Fibroblast of peridontal ligament (primary cell): ENCODE measurements around the gene MBD4.
"Not testable (repeated sequence)": the region's sequence is repeated elsewhere in the genome, so short reads cannot be mapped to it uniquely, and the experiment has no call there.

ENCODE experiments used
- DNase-seq: peaks from one replicate; pipeline ENCODE4 v3.0.0-alpha.2; 2010; ENCODE audit errors: extremely low read depth

MBD4 gene

GRCh38 chr3:129409541-129409940 is 30.2 kb downstream of the MBD4 start:
- DNase-seq: no peak

- no peak for DNase-seq
Measured at GRCh38 chr3:129404610-129405009, 35.1 kb downstream of the MBD4 start.

- DNase-seq: no peak
Measured at GRCh38 chr3:129404130-129404529, 35.6 kb downstream of the MBD4 start.

GRCh38 chr3:129403450-129403849 is 36.3 kb downstream of the MBD4 start:
- DNase-seq: no peak

GRCh38 chr3:129402616-129403015 is 37.1 kb downstream of the MBD4 start:
- no peak for DNase-seq

- DNase-seq: no peak
Measured at GRCh38 chr3:129402210-129402609, 37.5 kb downstream of the MBD4 start.

GRCh38 chr3:129399895-129400357 is 39.8 kb downstream of the MBD4 start:
- DNase-seq: no peak

- DNase-seq: peak; percentile 99
Measured at GRCh38 chr3:129399145-129399894, 40.4 kb downstream of the MBD4 start.

- peak; percentile 26 for DNase-seq
Measured at GRCh38 chr3:129398803-129399144, 41.0 kb downstream of the MBD4 start.

GRCh38 chr3:129393760-129394564 is 45.8 kb downstream of the MBD4 start:
- not testable (repeated sequence) for DNase-seq

GRCh38 chr3:129393271-129393670 is 46.5 kb downstream of the MBD4 start:
- no peak for DNase-seq

GRCh38 chr3:129392106-129392887 is 47.5 kb downstream of the MBD4 start:
- DNase-seq: not testable (repeated sequence)

GRCh38 chr3:129391583-129391982 is 48.2 kb downstream of the MBD4 start:
- not testable (repeated sequence) for DNase-seq

GRCh38 chr3:129389572-129389937 is 50.2 kb downstream of the MBD4 start:
- DNase-seq: no peak

GRCh38 chr3:129388791-129389571 is 50.8 kb downstream of the MBD4 start:
- DNase-seq: peak; percentile 77

- no peak for DNase-seq
Measured at GRCh38 chr3:129387487-129387886, 52.3 kb downstream of the MBD4 start.

- no peak for DNase-seq
Measured at GRCh38 chr3:129386984-129387383, 52.8 kb downstream of the MBD4 start.

- DNase-seq: not testable (repeated sequence)
Measured at GRCh38 chr3:129385507-129385906, 54.2 kb downstream of the MBD4 start.

- DNase-seq: no peak
Measured at GRCh38 chr3:129384594-129385323, 55.0 kb downstream of the MBD4 start.

- not testable (repeated sequence) for DNase-seq
Measured at GRCh38 chr3:129384103-129384502, 55.6 kb downstream of the MBD4 start.
